Suppressor macrophage treated with lipopolysaccharide for 4 hours (primary cell): Measurements from ENCODE around the gene HTR1E.
"Not testable (repeated sequence)": the region's sequence is repeated elsewhere in the genome, so short reads cannot be mapped to it uniquely, and the experiment has no call there.

Experiments
- DNase-seq: peaks from one replicate; pipeline ENCODE4 v3.0.0-alpha.2; 2020

The HTR1E gene

DNA sequence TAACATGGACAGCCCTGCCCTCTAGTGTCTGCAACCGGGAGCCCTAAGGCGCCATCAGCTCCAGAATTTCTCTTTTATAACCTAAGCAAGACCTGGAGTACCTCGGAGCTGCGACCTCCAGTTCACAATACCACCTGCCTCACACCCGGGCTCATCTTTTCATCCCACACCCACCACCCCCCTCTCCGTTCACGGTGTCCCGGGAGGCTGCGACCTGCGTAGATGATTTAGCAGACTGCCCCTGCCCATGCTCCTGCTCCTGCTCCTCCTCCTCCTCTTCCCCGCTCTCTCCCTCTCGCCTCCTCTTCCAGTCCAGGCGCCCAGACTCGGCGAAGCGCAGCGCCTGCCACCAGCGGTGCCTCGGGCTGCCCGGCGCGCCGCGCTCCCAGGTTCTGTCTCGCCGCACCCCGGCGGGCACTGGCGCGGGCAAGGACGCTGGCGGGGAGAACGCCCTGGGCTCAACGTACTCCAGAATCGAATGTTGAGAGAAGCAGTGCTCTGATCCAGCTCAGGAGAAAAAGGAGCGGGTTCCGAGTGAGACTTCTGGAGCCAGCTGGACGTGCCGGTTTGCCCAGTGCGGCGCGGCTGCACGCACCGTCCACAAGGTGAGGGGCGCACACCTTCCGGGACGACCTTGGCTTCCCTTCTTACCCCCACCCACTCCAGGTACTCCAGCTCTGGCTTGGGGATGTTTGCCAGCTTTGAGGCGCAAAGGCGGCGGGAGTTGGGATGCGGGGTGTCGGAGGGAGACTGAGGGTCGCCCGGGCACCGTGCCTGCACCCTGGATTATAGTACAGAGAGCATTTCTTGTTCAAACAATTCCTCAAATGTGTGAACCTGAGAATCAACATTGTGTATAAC, at the start of gene HTR1E:
Gene HTR1E (plus strand): TSS at position 310 of the 861 bp plus-strand sequence. CDS start 77,807 bp downstream, outside the sequence.
- DNase-seq, result no peak

- no peak for DNase-seq
Measured at GRCh38 chr6:86888301-86888700, 49.0 kb upstream of the HTR1E start.

GRCh38 chr6:86897265-86897664, 40.1 kb upstream of the HTR1E start:
- not testable (repeated sequence) for DNase-seq

DNA sequence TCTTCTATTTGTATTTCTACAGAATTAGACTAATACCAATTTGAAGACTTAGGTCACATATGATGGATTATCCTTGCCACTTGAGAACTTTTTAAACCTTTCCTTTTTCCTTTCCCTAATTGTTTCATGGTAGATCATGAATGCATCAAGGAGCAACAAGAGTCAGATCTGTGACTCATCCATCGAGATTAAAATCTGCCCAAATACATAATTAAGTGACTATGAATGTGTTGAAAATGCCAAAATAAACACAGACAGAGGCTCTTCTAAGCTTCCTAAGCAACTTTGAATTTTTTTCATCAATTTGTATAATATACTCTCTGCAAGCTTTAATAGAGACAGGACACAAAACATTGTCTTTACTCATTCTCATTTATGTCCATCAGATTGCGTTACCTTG, 23.5 kb upstream of the HTR1E start:
- no peak for DNase-seq

DNA sequence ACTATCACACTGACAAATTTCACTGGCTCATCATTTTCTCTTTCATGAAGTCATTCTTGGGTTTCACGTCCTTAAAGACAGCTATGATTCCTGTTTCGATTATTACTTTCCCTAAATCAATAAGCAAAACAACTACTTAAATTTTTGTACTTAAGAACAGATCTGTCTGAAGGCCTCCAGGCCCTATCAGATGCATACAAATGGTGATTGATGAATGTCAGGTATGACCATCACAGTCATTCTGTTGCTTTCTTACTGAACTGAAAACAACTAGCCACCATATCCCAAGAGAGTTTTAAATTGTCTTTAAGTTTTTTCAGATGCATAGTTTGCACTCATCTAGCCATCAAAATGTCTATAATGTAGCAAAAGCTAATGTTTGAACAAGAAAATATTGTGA, 20.9 kb upstream of the HTR1E start:
- DNase-seq, result no peak

- DNase-seq, result not testable (repeated sequence)
Measured at GRCh38 chr6:86927138-86927537, 10.2 kb upstream of the HTR1E start.

GRCh38 chr6:86927859-86928258, 9.5 kb upstream of the HTR1E start:
- not testable (repeated sequence) for DNase-seq

DNA sequence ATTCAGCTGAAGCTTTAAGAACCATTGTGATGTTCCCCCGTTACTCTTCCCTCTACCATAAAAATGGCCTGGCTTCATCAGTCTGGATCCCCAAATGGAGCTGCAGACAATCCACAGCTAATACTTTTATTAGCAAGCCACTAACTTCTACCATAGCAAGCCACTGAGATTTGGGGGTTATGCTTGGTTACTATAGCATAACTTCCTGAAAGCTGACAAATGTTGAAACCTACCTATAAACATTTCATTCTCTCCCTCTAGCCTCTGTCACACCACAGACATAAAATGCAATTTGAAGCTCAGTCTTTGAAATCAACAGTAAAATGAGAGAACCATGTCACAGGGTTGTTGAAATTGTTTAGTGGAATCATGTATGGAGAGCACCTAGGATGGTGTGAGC, 3.0 kb upstream of the HTR1E start:
- DNase-seq, result no peak

GRCh38 chr6:86936834-86937218, 502 bp upstream of the HTR1E start:
- no peak for DNase-seq

GRCh38 chr6:86938814-86939213, 1.5 kb downstream of the HTR1E start:
- DNase-seq, result no peak

DNA sequence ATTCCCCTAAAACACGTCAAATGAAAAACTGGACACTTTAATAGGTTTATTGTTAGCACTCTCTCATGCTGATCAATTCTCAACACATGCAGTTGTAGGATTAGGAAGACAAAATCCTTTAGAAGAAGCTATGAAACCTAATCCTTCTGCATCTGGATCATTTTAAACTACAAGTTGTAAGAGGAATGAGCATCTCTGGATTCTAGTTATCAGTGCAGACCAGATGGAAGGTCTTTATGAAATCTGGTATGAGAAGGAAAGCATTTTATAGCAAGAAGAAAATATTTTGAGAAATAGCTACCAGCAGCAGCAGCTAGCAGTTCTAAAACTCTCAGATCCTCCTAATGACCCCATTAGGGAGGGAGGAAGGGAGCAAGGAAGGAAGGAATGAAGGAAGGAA, 4.1 kb downstream of the HTR1E start:
- DNase-seq, result no peak

DNA sequence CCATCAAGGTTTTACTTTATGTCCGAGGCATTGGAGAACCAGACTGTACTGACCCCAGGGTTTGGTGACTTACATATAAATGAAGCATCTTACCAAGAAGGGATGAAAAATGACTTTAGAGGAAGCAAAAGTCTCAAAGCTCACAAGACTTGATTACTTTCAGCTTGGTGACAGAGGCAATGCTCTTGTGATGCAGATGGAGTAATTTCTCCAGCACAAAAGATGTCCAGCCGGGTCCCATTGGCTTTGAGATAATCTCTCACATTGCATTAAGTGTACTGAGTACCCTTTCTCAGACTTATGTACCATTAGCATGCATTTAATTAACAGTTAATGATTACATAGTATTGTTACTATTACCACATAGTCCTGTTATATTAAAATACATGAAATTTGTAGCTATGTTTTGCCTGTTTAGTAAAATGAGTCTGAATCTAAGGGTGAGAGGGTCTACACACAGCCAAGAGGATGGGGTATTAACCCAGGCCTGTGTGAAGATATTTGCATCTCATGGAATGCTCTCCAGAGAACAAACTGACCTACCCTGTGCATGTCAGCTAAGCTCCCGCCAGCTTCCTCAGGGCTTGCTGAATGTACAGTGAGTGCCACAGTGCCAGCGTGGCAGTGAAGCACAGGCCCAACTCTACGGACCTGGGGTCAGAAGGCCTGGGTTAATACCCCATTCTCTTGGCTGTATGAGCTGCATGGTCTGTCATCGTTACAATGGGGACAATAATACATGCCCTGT, 5.6 kb downstream of the HTR1E start:
- DNase-seq, result no peak

DNA sequence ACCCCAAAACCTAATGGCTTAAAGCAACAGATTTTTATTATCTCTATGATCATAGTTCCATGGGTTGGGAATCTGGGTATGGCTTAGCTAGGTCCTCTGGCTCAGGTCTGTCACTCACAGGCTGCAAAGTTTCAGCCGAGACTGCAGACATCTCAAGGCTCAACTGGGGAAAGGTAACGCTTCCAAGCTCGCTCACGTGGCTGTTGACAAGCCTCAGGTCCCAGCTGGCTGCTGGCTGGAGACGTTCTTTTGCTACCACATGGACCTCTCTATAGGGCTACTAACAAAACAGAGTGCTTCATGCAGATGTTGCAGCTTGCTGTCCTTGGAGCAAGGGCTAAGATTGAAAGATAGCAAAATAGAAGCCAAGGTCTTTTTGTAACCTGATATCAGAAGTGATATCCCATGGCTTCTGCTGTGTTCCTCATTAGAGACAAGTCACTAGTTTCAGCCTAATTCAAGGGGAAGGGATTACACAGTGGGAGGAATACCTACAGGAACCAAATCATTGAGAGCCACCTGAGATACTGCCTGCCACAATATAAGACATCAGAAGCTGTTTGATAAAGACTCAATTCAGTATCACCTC, 6.6 kb downstream of the HTR1E start:
- DNase-seq, result no peak

DNA sequence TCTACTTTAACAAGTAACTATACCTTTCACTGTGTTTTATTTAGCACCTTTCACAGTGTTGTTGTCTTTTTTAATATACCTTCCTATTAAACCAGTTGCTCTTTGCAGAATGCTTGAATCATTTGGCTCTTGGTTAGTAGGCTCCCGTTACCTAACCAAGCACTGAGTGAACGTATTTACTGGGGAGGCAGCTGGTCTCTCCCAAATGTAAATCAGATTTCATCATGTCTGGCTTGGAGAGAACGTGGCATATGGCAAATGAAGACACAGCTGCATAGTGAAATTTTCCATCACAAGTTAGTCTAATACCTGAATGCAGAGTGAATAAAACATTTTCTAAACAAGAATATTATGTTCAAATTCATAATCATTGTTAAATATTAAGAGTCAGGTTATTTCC, 12.4 kb downstream of the HTR1E start:
- no peak for DNase-seq

GRCh38 chr6:86952991-86953390, 15.7 kb downstream of the HTR1E start:
- no peak for DNase-seq

- no peak for DNase-seq
Measured at GRCh38 chr6:86959656-86960055, 22.3 kb downstream of the HTR1E start.

DNA sequence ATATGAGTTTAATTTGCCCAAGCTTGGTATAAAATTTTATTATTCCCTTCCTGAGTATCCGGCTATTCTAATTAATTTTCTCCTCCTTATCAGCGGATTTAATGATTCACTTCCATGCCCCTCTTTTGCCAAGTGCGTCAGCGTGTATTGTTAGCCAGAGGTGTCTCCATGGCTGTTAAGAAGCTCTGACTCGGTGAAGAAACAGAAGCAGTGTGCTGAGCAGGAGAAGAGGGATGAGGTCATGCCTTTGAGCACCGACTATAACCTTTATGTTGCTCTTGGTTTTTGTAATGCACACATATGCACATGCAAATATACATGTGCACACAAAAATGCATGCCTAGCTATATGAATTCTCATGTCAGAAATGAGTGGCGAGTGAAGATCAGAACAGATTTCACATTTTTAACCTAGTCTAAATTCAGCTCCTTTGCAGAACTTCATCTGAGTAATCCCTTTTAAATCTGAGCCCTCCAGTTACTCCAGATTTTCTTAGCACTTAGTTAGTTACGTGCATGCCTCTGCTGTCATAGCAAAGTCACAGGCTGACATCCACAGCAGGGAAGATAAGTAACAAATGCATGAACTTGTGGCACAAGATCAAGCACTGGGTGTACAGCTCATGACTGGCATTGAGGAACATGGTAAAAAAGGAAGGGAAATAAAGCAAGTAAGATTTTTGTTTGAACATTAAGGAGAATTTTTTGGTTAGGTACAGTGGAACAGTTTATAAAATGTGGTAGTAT, 24.3 kb downstream of the HTR1E start:
- DNase-seq, result no peak

DNA sequence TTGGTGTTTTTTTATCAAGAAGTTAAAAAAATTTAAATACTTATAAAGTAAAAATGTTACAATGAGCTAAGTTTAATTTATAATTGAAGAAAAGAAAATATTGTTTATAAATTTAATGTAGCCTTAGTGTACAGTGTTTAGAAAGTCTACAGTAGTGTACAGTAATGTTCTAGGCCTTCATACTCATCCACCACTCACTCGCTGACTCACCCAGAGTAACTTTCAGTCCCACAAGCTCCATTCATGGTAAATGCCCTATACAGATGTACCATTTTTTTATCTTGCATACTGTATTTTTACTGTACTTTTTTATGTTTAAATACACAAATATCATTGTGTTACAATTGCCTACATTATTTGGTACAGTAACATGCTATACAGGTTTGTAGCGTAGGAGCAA, 26.0 kb downstream of the HTR1E start:
- DNase-seq, result no peak

- no peak for DNase-seq
Measured at GRCh38 chr6:86964029-86964579, 26.8 kb downstream of the HTR1E start.

GRCh38 chr6:86966271-86966670, 28.9 kb downstream of the HTR1E start:
- DNase-seq, result no peak

DNA sequence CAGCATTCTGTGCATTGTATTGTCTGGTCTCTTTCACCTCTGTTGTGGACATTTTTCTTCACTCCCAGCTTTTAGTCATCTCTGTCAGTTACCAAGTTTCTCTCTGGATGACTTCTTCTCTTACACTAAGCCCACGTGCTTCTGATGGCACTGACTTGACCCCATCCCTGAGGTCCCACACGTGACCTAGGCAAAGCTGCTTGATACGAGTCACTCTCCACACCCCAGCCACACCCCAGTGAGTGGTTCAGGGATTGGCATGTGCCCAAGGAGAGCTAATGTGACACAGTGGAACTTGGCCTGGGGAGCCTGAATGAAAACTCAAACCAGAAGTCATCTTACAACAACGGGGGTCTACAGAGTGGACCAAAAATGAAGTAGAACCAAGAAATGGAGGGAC, 32.2 kb downstream of the HTR1E start:
- peak; percentile 5 for DNase-seq

- no peak for DNase-seq
Measured at GRCh38 chr6:86973088-86973487, 35.8 kb downstream of the HTR1E start.

GRCh38 chr6:86978251-86978650, 40.9 kb downstream of the HTR1E start:
- DNase-seq, result no peak
